Caco-2 (cell line): ENCODE results near the gene TLN1. TPM values are rescaled to one million over a fixed set of nuclear protein-coding genes. Genes with fewer than 3 reads are reported as not detected.

Source experiments
- BruUV-seq: library from RNA; stranded (reverse); fragments of 400-500 nt; replicated peaks from 2 replicates; lab custom pipeline; 2021; lab: Mats Ljungman, UMichigan
- CTCF ChIA-PET: fragments of 300-600 bp; sonication (Branson Sonifier 250); formaldehyde crosslinking; loops from one replicate; lab custom pipeline; 2022; ENCODE audit warnings: antibody characterized with exemption; lab: Charles Lee
- POLR2A ChIA-PET: fragments of 300-600 bp; sonication (Branson Sonifier 250); formaldehyde crosslinking; loops from one replicate; lab custom pipeline; 2022; ENCODE audit warnings: antibody characterized with exemption; lab: Charles Lee
- DNase-seq, 2 experiments: peaks; one replicate each; pipeline versions ENCODE4 v3.0.0 to v3.0.0-alpha.2; 2020 to 2022
- H3K27me3 ChIP-seq: replicated peaks from 2 replicates; pipeline ENCODE4 v1.6.0; 2011; ENCODE audit warnings: low read length; ENCODE audit not compliant: control insufficient read depth, insufficient read depth
- H3K36me3 ChIP-seq: 2 replicates; pipeline ENCODE4 v1.5.1; 2011; ENCODE audit warnings: low read length; ENCODE audit not compliant: control insufficient read depth, insufficient read depth
- H3K4me1 ChIP-seq: fragments of 250-450 bp; sonication (Bioruptor Pico); 2 replicates; pipeline ENCODE4 v1.5.1; 2020; ENCODE audit warnings: mild to moderate bottlenecking
- H3K4me3 ChIP-seq: 2 replicates; pipeline ENCODE4 v1.5.1; 2011; ENCODE audit warnings: low read depth, mild to moderate bottlenecking, control low read depth, low read length
- H3K9me3 ChIP-seq: fragments of 250-450 bp; sonication (Bioruptor Pico); 2 replicates; pipeline ENCODE4 v1.5.1; 2020; ENCODE audit warnings: mild to moderate bottlenecking, moderate library complexity
- H3K27ac Mint-ChIP-seq: one replicate; pipeline ENCODE4 v1.8.0; 2022; ENCODE audit warnings: mixed read lengths; ENCODE audit not compliant: unreplicated experiment
- H3K27me3 Mint-ChIP-seq: one replicate; pipeline ENCODE4 v1.8.0; 2022; ENCODE audit warnings: mixed read lengths; ENCODE audit not compliant: insufficient read depth, unreplicated experiment
- H3K36me3 Mint-ChIP-seq: one replicate; pipeline ENCODE4 v1.8.0; 2022; ENCODE audit warnings: mild to moderate bottlenecking, mixed read lengths; ENCODE audit not compliant: insufficient read depth, unreplicated experiment
- H3K4me1 Mint-ChIP-seq: one replicate; pipeline ENCODE4 v1.8.0; 2022; ENCODE audit warnings: low read depth, mixed read lengths; ENCODE audit not compliant: unreplicated experiment
- H3K4me3 Mint-ChIP-seq: one replicate; pipeline ENCODE4 v1.8.0; 2022; ENCODE audit warnings: mild to moderate bottlenecking, moderate library complexity, mixed read lengths; ENCODE audit not compliant: unreplicated experiment
- H3K9me3 Mint-ChIP-seq: one replicate; pipeline ENCODE4 v1.8.0; 2022; ENCODE audit warnings: mixed read lengths; ENCODE audit not compliant: unreplicated experiment
- CTCF ChIP-seq, 2 experiments: fragments of 200-600 bp in 1 of 2; IDR thresholded peaks; 1 replicate in 1 of 2; 2 replicates in 1 of 2; pipeline versions ENCODE4 v1.5.1 to v1.8.0; 2011 to 2022; ENCODE audit warnings: antibody characterized with exemption in 1 of 2, control low read depth in 1 of 2, inconsistent platforms in 1 of 2, low read depth in 1 of 2, low read length in 1 of 2, mild to moderate bottlenecking in 1 of 2, moderate library complexity in 1 of 2; ENCODE audit not compliant: insufficient read depth in 1 of 2, severe bottlenecking in 1 of 2, unreplicated experiment in 1 of 2
- intact Hi-C: fragments of 100-400 bp; cut with micrococcal nuclease; formaldehyde crosslinking; loops from one replicate; pipeline ENCODE4 v1.10.0; 2022; ENCODE audit not compliant: unreplicated experiment
- total RNA-seq: library from RNA; stranded (reverse); gene quantifications from 2 replicates; pipeline ENCODE4 v1.2.3, GENCODE V29; 2022

The TLN1 gene
- total RNA-seq, 1 experiment from 2014 or later = 147 TPM

DNA sequence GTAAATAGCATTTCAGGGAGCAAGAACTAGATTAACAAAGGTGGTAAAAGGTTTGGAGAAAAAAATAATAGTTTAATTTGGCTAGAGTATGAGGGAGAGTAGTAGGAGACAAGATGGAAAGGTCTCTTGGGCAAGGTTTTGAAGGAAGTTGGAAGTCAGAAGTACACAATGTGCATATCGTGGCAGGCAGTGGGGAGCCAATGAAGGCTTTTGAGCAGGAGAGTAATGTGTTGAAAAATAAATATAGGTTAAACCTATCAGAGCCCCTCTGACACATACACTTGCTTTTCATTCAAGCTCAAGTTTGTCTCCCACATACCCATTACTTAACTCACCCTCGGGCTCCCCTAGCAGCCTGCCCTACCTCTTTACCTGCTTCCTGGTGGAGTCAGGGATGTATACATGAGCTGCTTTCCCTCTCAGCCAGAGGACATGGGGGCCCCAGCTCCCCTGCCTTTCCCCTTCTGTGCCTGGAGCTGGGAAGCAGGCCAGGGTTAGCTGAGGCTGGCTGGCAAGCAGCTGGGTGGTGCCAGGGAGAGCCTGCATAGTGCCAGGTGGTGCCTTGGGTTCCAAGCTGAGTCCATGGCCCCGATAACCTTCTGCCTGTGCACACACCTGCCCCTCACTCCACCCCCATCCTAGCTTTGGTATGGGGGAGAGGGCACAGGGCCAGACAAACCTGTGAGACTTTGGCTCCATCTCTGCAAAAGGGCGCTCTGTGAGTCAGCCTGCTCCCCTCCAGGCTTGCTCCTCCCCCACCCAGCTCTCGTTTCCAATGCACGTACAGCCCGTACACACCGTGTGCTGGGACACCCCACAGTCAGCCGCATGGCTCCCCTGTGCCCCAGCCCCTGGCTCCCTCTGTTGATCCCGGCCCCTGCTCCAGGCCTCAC lies 58.6 kb downstream of the TLN1 start, which contains the start of gene CA9:
Gene CA9, plus strand, starts transcription at position 797 of the 893 bp plus-strand sequence. Its CDS starts 32 bp downstream, at position 829.
- BruUV-seq = no TSS peak
- TF ChIP-seq CTCF (IDR thresholded peaks at IDR 0.05; ENCODE audit: insufficient read depth in 1 of 2, low read depth in 1 of 2, low read length in 1 of 2, severe bottlenecking in 1 of 2, unreplicated experiment in 1 of 2) = no peak
- intact Hi-C loops = no loop called here

GRCh38 chr9:35669331-35670145 lies 62.5 kb downstream of the TLN1 start:
- Histone ChIP-seq H3K4me1 (peaks cover 25% of the 10 kb centered on the region), H3K9me3 (no peaks in the 10 kb centered on the region), H3K36me3 (no peaks in the 10 kb centered on the region), H3K27me3 (no peaks in the 10 kb centered on the region), H3K4me3 (no peak overlapping the region)
- intact Hi-C loops = loop anchor here (1.0 to 2.0 kb wide), 3 partner anchors 22 to 63 kb away; partner anchors contain the start of genes CREB3 and TLN1
- TF ChIP-seq CTCF (IDR thresholded peaks at IDR 0.05; ENCODE audit: insufficient read depth in 1 of 2, low read depth in 1 of 2, low read length in 1 of 2, severe bottlenecking in 1 of 2, unreplicated experiment in 1 of 2) = no peak
- Mint-ChIP-seq H3K4me3 (peak overlapping the region; percentile 6), H3K27me3 (no peaks in the 10 kb centered on the region), H3K36me3 (peaks cover 12% of the 10 kb centered on the region), H3K4me1 (peaks cover 19% of the 10 kb centered on the region), H3K27ac (peak overlapping the region; percentile 16), H3K9me3 (peaks cover 12% of the 10 kb centered on the region)
- ChIA-PET CTCF (interaction anchor here (0.7 to 1.8 kb wide), 7 partner anchors 9 to 87 kb away, joined by 4 to 7 read pairs (median 4); no protein-coding TSS in a partner anchor), POLR2A (interaction anchor here (0.5 to 2.0 kb wide), 7 partner anchors 8 to 655 kb away, joined by 4 to 11 read pairs (median 5); partner anchors contain the start of genes CCDC107, CREB3, RMRP and TLN1)
- peak; percentile 81 to 89 for DNase-seq
- no TSS peak for BruUV-seq

More for the DNA sequence above, 58.6 kb downstream of the TLN1 start, which contains the start of gene CA9:
- H3K4me1 ChIP-seq = peaks cover 21% of the 10 kb centered on the region
- H3K9me3 ChIP-seq = no peaks in the 10 kb centered on the region
- no peak for DNase-seq
- ChIA-PET CTCF (interaction anchor here (1.2 kb wide), 1 partner anchor 24 kb away, joined by 5 read pairs; no protein-coding TSS in a partner anchor), POLR2A (interaction anchor here (0.6 kb wide), 1 partner anchor 58 kb away, joined by 3 read pairs; no protein-coding TSS in a partner anchor)
- no peaks in the 10 kb centered on the region for H3K27me3 ChIP-seq
- Mint-ChIP-seq H3K4me3 (no peak within 1 kb of the TSS), H3K36me3 (peaks cover 5% of the 10 kb centered on the region), H3K9me3 (no peaks in the 10 kb centered on the region), H3K4me1 (peaks cover 14% of the 10 kb centered on the region), H3K27me3 (no peaks in the 10 kb centered on the region), H3K27ac (no peak within 1 kb of the TSS)
- H3K4me3 ChIP-seq = no peak within 1 kb of the TSS
- no peaks in the 10 kb centered on the region for H3K36me3 ChIP-seq
